ENCODE measurements around the gene P3H4. TPM values are rescaled to one million over a fixed set of nuclear protein-coding genes. Genes with fewer than 3 reads are reported as not detected.

P3H4 gene
- total RNA-seq, 2 donors from 2014 or later, result 1.1 to 1.8 TPM

GRCh38 chr17:41766135-41766534 lies 45.6 kb downstream of the P3H4 start:
- H3K27ac Mint-ChIP-seq, result no peak overlapping the region
- ATAC-seq, result no peak
- no peak for DNase-seq (ENCODE audit: low spot score in 2 of 2)
- H3K36me3 Mint-ChIP-seq, result no peaks in the 10 kb centered on the region
- H3K9me3 Mint-ChIP-seq, result no peaks in the 10 kb centered on the region

GRCh38 chr17:41763327-41763726 lies 48.4 kb downstream of the P3H4 start:
- H3K9me3 Mint-ChIP-seq, result no peaks in the 10 kb centered on the region
- DNase-seq (ENCODE audit: low spot score in 2 of 2), result no peak
- no peaks in the 10 kb centered on the region for H3K36me3 Mint-ChIP-seq
- H3K27ac Mint-ChIP-seq, result no peak overlapping the region
- no peak for ATAC-seq

- Mint-ChIP-seq H3K36me3 (no peaks in the 10 kb centered on the region), H3K27ac (no peak overlapping the region), H3K9me3 (no peaks in the 10 kb centered on the region)
- DNase-seq (ENCODE audit: low spot score in 2 of 2) (no peak), ATAC-seq (no peak)
Measured at GRCh38 chr17:41762841-41763240, 48.9 kb downstream of the P3H4 start.

- ATAC-seq, result no peak
- Mint-ChIP-seq H3K36me3 (no peaks in the 10 kb centered on the region), H3K9me3 (no peaks in the 10 kb centered on the region), H3K27ac (no peak overlapping the region)
- no peak for DNase-seq (ENCODE audit: low spot score in 2 of 2)
Measured at GRCh38 chr17:41762391-41762790, 49.4 kb downstream of the P3H4 start.

- Mint-ChIP-seq H3K36me3 (no peaks in the 10 kb centered on the region), H3K27ac (no peak overlapping the region), H3K9me3 (no peaks in the 10 kb centered on the region)
- ATAC-seq, result no peak
- DNase-seq (ENCODE audit: low spot score in 2 of 2), result no peak
Measured at GRCh38 chr17:41760878-41761277, 50.9 kb downstream of the P3H4 start.

- DNase-seq (ENCODE audit: low spot score in 2 of 2) (no peak), ATAC-seq (no peak)
- Mint-ChIP-seq H3K36me3 (no peaks in the 10 kb centered on the region), H3K27ac (no peak overlapping the region), H3K9me3 (no peaks in the 10 kb centered on the region)
Measured at GRCh38 chr17:41758601-41759000, 53.1 kb downstream of the P3H4 start.

GRCh38 chr17:41754066-41754465 lies 57.7 kb downstream of the P3H4 start:
- H3K36me3 Mint-ChIP-seq, result no peaks in the 10 kb centered on the region
- ATAC-seq, result no peak
- DNase-seq (ENCODE audit: low spot score in 2 of 2), result no peak
- H3K9me3 Mint-ChIP-seq, result no peaks in the 10 kb centered on the region
- no peak overlapping the region for H3K27ac Mint-ChIP-seq

Other genes with a start within 250 kb of the P3H4 start
- gene KRT9, start 239.9 kb downstream of the P3H4 start, total RNA-seq, result not detected
- gene KRT14, start 225.1 kb downstream of the P3H4 start, total RNA-seq, result not detected
- gene KRT16, start 199.2 kb downstream of the P3H4 start, total RNA-seq, result not detected
- under 1 TPM in 1 of 2 donors, not detected in 1; 0.50 TPM for gene KRT17, start 187.4 kb downstream of the P3H4 start, total RNA-seq
- 1,000 to 10,000 TPM in 1 of 2 donors, 100 to 1,000 TPM in 1; 899 to 1,106 TPM for gene EIF1, start 123.1 kb downstream of the P3H4 start, total RNA-seq
- gene GAST, start 99.6 kb downstream of the P3H4 start, total RNA-seq, result not detected
- not detected for gene HAP1, start 77.3 kb downstream of the P3H4 start, total RNA-seq
- under 1 TPM; 0.39 to 0.72 TPM for gene JUP, start 25.2 kb downstream of the P3H4 start, total RNA-seq
- under 1 TPM in 1 of 2 donors, not detected in 1; 0.47 TPM for gene FKBP10, start 1.1 kb upstream of the P3H4 start, total RNA-seq
- gene NT5C3B, start 24.3 kb upstream of the P3H4 start, total RNA-seq, result 10 to 100 TPM; 52.4 to 62.1 TPM
- under 1 TPM; 0.12 to 0.14 TPM for gene KLHL10, start 25.9 kb upstream of the P3H4 start, total RNA-seq
- 10 to 100 TPM; 14.1 to 29.3 TPM for gene KLHL11, start 53.5 kb upstream of the P3H4 start, total RNA-seq
- 100 to 1,000 TPM; 140 to 187 TPM for gene ACLY, start 107.0 kb upstream of the P3H4 start, total RNA-seq
- 1 to 10 TPM; 1.2 to 2.0 TPM for gene ODAD4, start 118.7 kb upstream of the P3H4 start, total RNA-seq
- gene CNP, start 154.8 kb upstream of the P3H4 start, total RNA-seq, result 10 to 100 TPM; 63.1 to 85.3 TPM
- 100 to 1,000 TPM; 109 to 122 TPM for gene DNAJC7, start 205.5 kb upstream of the P3H4 start, total RNA-seq
- gene NKIRAS2, start 208.1 kb upstream of the P3H4 start, total RNA-seq, result 10 to 100 TPM; 16.7 to 17.5 TPM
- gene C17orf113, start 238.7 kb upstream of the P3H4 start, total RNA-seq, result under 1 TPM; 0.16 to 0.37 TPM

Measured in activated naive CD4-positive, alpha-beta T cell treated with anti-CD3 and anti-CD28 coated beads, Interleukin-2, amount 50 U/mL, for 72 hours (primary cell).